Stomach (tissue), 4 donors: ENCODE measurements around the gene TMSB15A.

Experiments used
- CTCF ChIP-seq, 7 experiments: fragments of 450-650 bp in 4 of 7; fragments of 200-600 bp in 3 of 7; sonication (generic) in 3 of 7; IDR thresholded peaks; one replicate each; pipeline ENCODE4 v1.5.1; 2016 to 2019; ENCODE audit warnings: antibody characterized with exemption in 7 of 7, control low read depth in 2 of 7, mild to moderate bottlenecking in 1 of 7
- EP300 ChIP-seq: sonication (generic); formaldehyde crosslinking; IDR thresholded peaks from one replicate; pipeline ENCODE4 v1.6.1; 2017; ENCODE audit warnings: antibody characterized with exemption
- POLR2A ChIP-seq, 4 donors: fragments of 450-650 bp; IDR thresholded peaks; one replicate each; pipeline ENCODE4 v1.6.1; 2016; ENCODE audit warnings: antibody characterized with exemption in 4 of 4, control low read depth in 2 of 4, mild to moderate bottlenecking in 1 of 4, moderate library complexity in 1 of 4
- POLR2AphosphoS5 ChIP-seq, 3 donors: sonication (generic); formaldehyde crosslinking; IDR thresholded peaks; one replicate each; pipeline ENCODE4 v1.6.1; 2016; ENCODE audit warnings: antibody characterized with exemption in 3 of 3

GRCh38 chrX:102498732-102499131, 17.8 kb downstream of the TMSB15A start:
- no peak for TF ChIP-seq CTCF (IDR thresholded peaks at IDR 0.05)
- no peak for TF ChIP-seq EP300
- TF ChIP-seq POLR2AphosphoS5 (IDR thresholded peaks at IDR 0.05) = no peak
- TF ChIP-seq POLR2A (IDR thresholded peaks at IDR 0.05) = no peak
